Lung (tissue), 12 donors: ENCODE measurements around the gene SLC25A36. TPM values are rescaled to one million over a fixed set of nuclear protein-coding genes. Genes with fewer than 3 reads are reported as not detected.
"Not testable (repeated sequence)": the region's sequence is repeated elsewhere in the genome, so short reads cannot be mapped to it uniquely, and the experiment has no call there.

Experiments
- ATAC-seq: fragments of 200-7000 bp; cut with Tn5 transposase; one replicate; pipeline ENCODE4 v1.9.1; 2020; ENCODE audit warnings: moderate number of reproducible peaks; ENCODE audit not compliant: insufficient read depth, low FRiP score
- DNase-seq, 3 donors: peaks; one replicate each; pipeline ENCODE4 v3.0.0-alpha.2; 2013 to 2017
- H3K27ac ChIP-seq, 2 donors: one replicate each; pipeline ENCODE4 v1.5.1; 2013; ENCODE audit warnings: mild to moderate bottlenecking in 2 of 2, moderate library complexity in 2 of 2, control low read depth in 1 of 2, inconsistent platforms in 1 of 2, low read depth in 1 of 2, low read length in 1 of 2
- H3K27me3 ChIP-seq, 3 donors: one replicate each; pipeline ENCODE4 v1.5.1; 2013; ENCODE audit warnings: low read length in 2 of 3; ENCODE audit not compliant: control insufficient read depth in 3 of 3, insufficient read depth in 3 of 3
- H3K36me3 ChIP-seq, 4 donors: one replicate each; pipeline ENCODE4 v1.5.1; 2013; ENCODE audit warnings: low read length in 4 of 4, mild to moderate bottlenecking in 1 of 4, moderate library complexity in 1 of 4; ENCODE audit not compliant: control insufficient read depth in 4 of 4, insufficient read depth in 4 of 4
- H3K4me1 ChIP-seq, 5 donors: one replicate each; pipeline ENCODE4 v1.5.1; 2013; ENCODE audit warnings: low read length in 5 of 5, mild to moderate bottlenecking in 2 of 5, moderate library complexity in 1 of 5; ENCODE audit not compliant: control insufficient read depth in 5 of 5, insufficient read depth in 5 of 5
- H3K4me3 ChIP-seq: one replicate; pipeline ENCODE4 v1.5.1; 2013; ENCODE audit warnings: mild to moderate bottlenecking, control low read depth, moderate library complexity
- H3K9ac ChIP-seq, 2 donors: one replicate each; pipeline ENCODE4 v1.5.1; 2013; ENCODE audit warnings: low read length in 2 of 2, control low read depth in 1 of 2; ENCODE audit not compliant: insufficient read depth in 1 of 2
- H3K9me3 ChIP-seq, 4 donors: one replicate each; pipeline ENCODE4 v1.5.1; 2013; ENCODE audit warnings: low read length in 3 of 4, mild to moderate bottlenecking in 1 of 4, moderate library complexity in 1 of 4; ENCODE audit not compliant: control insufficient read depth in 4 of 4, insufficient read depth in 3 of 4
- CTCF ChIP-seq: IDR thresholded peaks from 2 replicates; pipeline ENCODE4 v1.5.1; 2012; ENCODE audit warnings: mild to moderate bottlenecking; ENCODE audit errors: control extremely low read depth, extremely low read depth
- WGBS, 2 donors: extraction: QIAGEN DNeasy Blood & Tissue Kit; methylation state at CpG; one replicate each; pipeline ENCODE4 v1.1.7; 2013; 5-methylcytosine and 5-hydroxymethylcytosine counted together
- polyA plus RNA-seq, 2 donors: library from polyadenylated mRNA; stranded (reverse); fragments of 200-250 nt; gene quantifications; one replicate each; pipeline ENCODE4 v1.2.1, GENCODE V29; 2013
- total RNA-seq, 2 donors: library from RNA; depleted of rRNA in 1 of 2; stranded (reverse); fragments of >200 nt in 1 of 2; gene quantifications; one replicate each; pipeline ENCODE4 v1.2.1, GENCODE V29; 2014 to 2021
- donor health status: control.
- donor health status: control.
- donor health status: Bipolar disorder and iron deficiency.
- donor health status: healthy.
- donor health status: DM: yes; HTN: yes; CAD: no.

The SLC25A36 gene
- total and polyA plus RNA-seq, 4 donors = 16.9 to 289 (median 55.2) TPM

GRCh38 chr3:140956058-140956835 is 14.6 kb downstream of the SLC25A36 start:
- peaks cover 0 to 39% (median 8%) of the 10 kb centered on the region in 5 donors for H3K4me1 ChIP-seq
- peaks cover 0 to 12% (median 10%) of the 10 kb centered on the region in 4 donors for H3K36me3 ChIP-seq
- ATAC-seq (no peak), DNase-seq (no peak)
- no peak for TF ChIP-seq CTCF
- H3K27ac ChIP-seq = peak overlapping the region; percentile 53 to 59
- no peaks in the 10 kb centered on the region for H3K27me3 ChIP-seq
- H3K4me3 ChIP-seq = no peak overlapping the region
- 71 to 79% methylated on average over 5 of the region's 5 CpGs for WGBS, 2 donors
- H3K9me3 ChIP-seq = no peaks in the 10 kb centered on the region
- peak overlapping the region in 1 of 2 donors; percentile 4 for H3K9ac ChIP-seq

GRCh38 chr3:140972833-140973232 is 31.2 kb downstream of the SLC25A36 start:
- H3K36me3 ChIP-seq = peaks cover 0 to 27% (median 14%) of the 10 kb centered on the region in 4 donors
- TF ChIP-seq CTCF = no peak
- no peak for ATAC-seq
- DNase-seq = no peak
- no peak overlapping the region for H3K4me3 ChIP-seq
- no peak overlapping the region for H3K9ac ChIP-seq
- H3K27me3 ChIP-seq = no peaks in the 10 kb centered on the region
- H3K9me3 ChIP-seq = no peaks in the 10 kb centered on the region
- peaks cover 0 to 3% (median 0%) of the 10 kb centered on the region in 5 donors for H3K4me1 ChIP-seq
- H3K27ac ChIP-seq = no peak overlapping the region

GRCh38 chr3:140974900-140975299 is 33.3 kb downstream of the SLC25A36 start:
- H3K27me3 ChIP-seq = no peaks in the 10 kb centered on the region
- no peak overlapping the region for H3K4me3 ChIP-seq
- peaks cover 0 to 27% (median 15%) of the 10 kb centered on the region in 4 donors for H3K36me3 ChIP-seq
- no peak overlapping the region for H3K27ac ChIP-seq
- DNase-seq = no peak
- H3K9ac ChIP-seq = no peak overlapping the region
- ATAC-seq = no peak
- TF ChIP-seq CTCF = no peak
- H3K9me3 ChIP-seq = no peaks in the 10 kb centered on the region
- peaks cover 0 to 3% (median 0%) of the 10 kb centered on the region in 5 donors for H3K4me1 ChIP-seq

- ATAC-seq (no peak), DNase-seq (no peak)
- Histone ChIP-seq H3K36me3 (peaks cover 0 to 11% (median 6%) of the 10 kb centered on the region in 4 donors), H3K4me1 (no peaks in the 10 kb centered on the region), H3K4me3 (no peak overlapping the region), H3K9ac (no peak overlapping the region), H3K9me3 (peaks cover 0 to 2% (median 0%) of the 10 kb centered on the region in 4 donors), H3K27ac (no peak overlapping the region), H3K27me3 (no peaks in the 10 kb centered on the region)
- WGBS, 2 donors = 80 to 83% methylated on average over 4 of the region's 4 CpGs
- TF ChIP-seq CTCF = no peak
Measured at GRCh38 chr3:140980663-140981062, 39.0 kb downstream of the SLC25A36 start.

GRCh38 chr3:140987792-140988191 is 46.2 kb downstream of the SLC25A36 start:
- H3K27ac ChIP-seq, H3K27me3 ChIP-seq, H3K9ac ChIP-seq, ATAC-seq, H3K4me1 ChIP-seq, H3K36me3 ChIP-seq, DNase-seq, H3K4me3 ChIP-seq, H3K9me3 ChIP-seq: not testable (repeated sequence)
- 91 to 93% methylated on average over 5 of the region's 5 CpGs for WGBS, 2 donors
